22Rv1 (cell line): Measurements from ENCODE around the gene CHSY1.

ENCODE experiments used
- ZFX ChIP-seq: fragments of 450-650 bp; IDR thresholded peaks from 2 replicates; pipeline ENCODE4 v1.6.1; 2017; ENCODE audit warnings: antibody characterized with exemption, borderline replicate concordance
- TF ChIP-seq, protein P1 (sequence below): fragments of 450-650 bp; IDR thresholded peaks from 2 replicates; pipeline ENCODE4 v1.5.1; 2017; ENCODE audit warnings: mild to moderate bottlenecking

DNA sequence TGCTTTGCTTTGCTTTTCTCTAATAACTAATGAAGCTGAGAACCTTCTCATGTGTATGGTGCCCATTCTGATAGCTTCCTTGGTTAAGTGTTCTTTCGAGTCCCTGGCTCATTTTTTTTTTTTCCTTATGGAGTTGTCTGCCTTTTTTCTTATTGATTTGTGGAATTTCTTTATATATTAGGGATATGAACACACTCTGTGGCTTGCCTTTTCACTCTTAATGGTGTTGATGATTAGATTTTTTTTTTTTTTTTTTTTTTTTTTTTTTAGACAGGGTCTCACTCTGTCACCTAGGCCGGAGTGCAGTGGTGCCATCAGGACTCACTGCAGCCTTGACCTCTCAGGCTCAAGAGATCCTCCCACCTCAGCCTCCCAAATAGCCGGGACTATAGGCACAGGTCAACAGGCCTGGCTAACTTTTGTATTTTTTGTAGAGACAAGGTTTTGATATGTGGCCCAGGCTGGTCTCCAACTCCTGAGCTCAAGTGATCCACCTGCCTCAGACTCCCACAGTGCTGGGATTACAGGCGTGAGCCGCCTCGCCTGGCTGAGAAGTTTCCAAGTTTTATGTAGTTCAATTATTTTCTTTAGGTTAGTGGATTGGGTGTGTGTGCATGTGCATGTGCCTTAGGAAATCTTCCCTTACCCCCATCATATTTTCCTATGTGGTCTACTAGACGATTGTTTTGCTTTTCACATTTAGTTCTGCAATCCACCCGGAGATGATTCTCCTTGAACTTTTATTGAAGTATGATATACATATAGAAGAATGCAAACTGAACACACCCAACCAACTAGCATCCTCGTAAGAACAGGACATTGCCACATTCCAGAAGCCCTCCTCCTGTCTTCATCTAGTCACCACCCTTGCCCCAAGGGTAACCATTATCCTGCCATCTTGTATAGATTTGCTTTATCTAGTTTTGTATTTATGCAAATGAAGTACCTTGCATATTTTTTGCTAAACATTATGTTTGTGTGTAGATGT lies 44.9 kb upstream of the CHSY1 start:
- TF ChIP-seq, protein P1, sequence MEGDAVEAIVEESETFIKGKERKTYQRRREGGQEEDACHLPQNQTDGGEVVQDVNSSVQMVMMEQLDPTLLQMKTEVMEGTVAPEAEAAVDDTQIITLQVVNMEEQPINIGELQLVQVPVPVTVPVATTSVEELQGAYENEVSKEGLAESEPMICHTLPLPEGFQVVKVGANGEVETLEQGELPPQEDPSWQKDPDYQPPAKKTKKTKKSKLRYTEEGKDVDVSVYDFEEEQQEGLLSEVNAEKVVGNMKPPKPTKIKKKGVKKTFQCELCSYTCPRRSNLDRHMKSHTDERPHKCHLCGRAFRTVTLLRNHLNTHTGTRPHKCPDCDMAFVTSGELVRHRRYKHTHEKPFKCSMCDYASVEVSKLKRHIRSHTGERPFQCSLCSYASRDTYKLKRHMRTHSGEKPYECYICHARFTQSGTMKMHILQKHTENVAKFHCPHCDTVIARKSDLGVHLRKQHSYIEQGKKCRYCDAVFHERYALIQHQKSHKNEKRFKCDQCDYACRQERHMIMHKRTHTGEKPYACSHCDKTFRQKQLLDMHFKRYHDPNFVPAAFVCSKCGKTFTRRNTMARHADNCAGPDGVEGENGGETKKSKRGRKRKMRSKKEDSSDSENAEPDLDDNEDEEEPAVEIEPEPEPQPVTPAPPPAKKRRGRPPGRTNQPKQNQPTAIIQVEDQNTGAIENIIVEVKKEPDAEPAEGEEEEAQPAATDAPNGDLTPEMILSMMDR, result no peak
- no peak for TF ChIP-seq ZFX
